C1 segment of cervical spinal cord (tissue), 14 donors: Measurements from ENCODE around the gene NYAP2.
A peak's percentile ranks its signal among the peaks of the same experiment; 100 is the strongest.

Source experiments
- DNase-seq, 14 donors: peaks; one replicate each; lab custom pipeline; 2025; lab: John Stamatoyannopoulos, UW

The NYAP2 gene

GRCh38 chr2:225428360-225428759 is 28.9 kb downstream of the NYAP2 start:
- no peak for DNase-seq

GRCh38 chr2:225429717-225430116 is 30.2 kb downstream of the NYAP2 start:
- peak in 4 of 14 donors; percentile 1 to 54 (median 2) for DNase-seq

- no peak for DNase-seq
Observed at GRCh38 chr2:225431105-225431863, 31.8 kb downstream of the NYAP2 start.

- no peak for DNase-seq
Observed at GRCh38 chr2:225434014-225434413, 34.5 kb downstream of the NYAP2 start.

- no peak for DNase-seq
Observed at GRCh38 chr2:225437319-225437718, 37.8 kb downstream of the NYAP2 start.

GRCh38 chr2:225438248-225438647 is 38.7 kb downstream of the NYAP2 start:
- DNase-seq, result no peak

- no peak for DNase-seq
Observed at GRCh38 chr2:225452677-225453076, 53.2 kb downstream of the NYAP2 start.

GRCh38 chr2:225454412-225454811 is 54.9 kb downstream of the NYAP2 start:
- no peak for DNase-seq

- no peak for DNase-seq
Observed at GRCh38 chr2:225456619-225457260, 57.2 kb downstream of the NYAP2 start.

- no peak for DNase-seq
Observed at GRCh38 chr2:225457482-225457881, 58.0 kb downstream of the NYAP2 start.

- no peak for DNase-seq
Observed at GRCh38 chr2:225458431-225459117, 59.1 kb downstream of the NYAP2 start.

GRCh38 chr2:225462417-225462816 is 62.9 kb downstream of the NYAP2 start:
- DNase-seq, result no peak

- no peak for DNase-seq
Observed at GRCh38 chr2:225462945-225463344, 63.4 kb downstream of the NYAP2 start.

GRCh38 chr2:225463449-225463848 is 63.9 kb downstream of the NYAP2 start:
- DNase-seq, result no peak

GRCh38 chr2:225464346-225465025 is 65.0 kb downstream of the NYAP2 start:
- no peak for DNase-seq

- no peak for DNase-seq
Observed at GRCh38 chr2:225465827-225466226, 66.3 kb downstream of the NYAP2 start.

- DNase-seq, result no peak
Observed at GRCh38 chr2:225466891-225467604, 67.5 kb downstream of the NYAP2 start.

GRCh38 chr2:225468131-225468530 is 68.6 kb downstream of the NYAP2 start:
- DNase-seq, result no peak

GRCh38 chr2:225471039-225471438 is 71.5 kb downstream of the NYAP2 start:
- DNase-seq, result no peak

GRCh38 chr2:225471482-225471881 is 72.0 kb downstream of the NYAP2 start:
- no peak for DNase-seq

- no peak for DNase-seq
Observed at GRCh38 chr2:225472161-225472560, 72.7 kb downstream of the NYAP2 start.
